Activated naive CD8-positive, alpha-beta T cell (primary cell): ENCODE results near the gene MAGIX.
A peak's percentile ranks its signal among the peaks of the same experiment; 100 is the strongest.
"Not testable (repeated sequence)": the region's sequence is repeated elsewhere in the genome, so short reads cannot be mapped to it uniquely, and the experiment has no call there.

ENCODE experiments used
- H3K27ac Mint-ChIP-seq: one replicate; pipeline ENCODE4 v1.8.0; 2021; ENCODE audit warnings: mixed read lengths
- H3K27me3 Mint-ChIP-seq: one replicate; pipeline ENCODE4 v1.8.0; 2021; ENCODE audit warnings: mixed read lengths
- H3K36me3 Mint-ChIP-seq: one replicate; pipeline ENCODE4 v1.8.0; 2021; ENCODE audit warnings: mixed read lengths
- H3K4me1 Mint-ChIP-seq: one replicate; pipeline ENCODE4 v1.8.0; 2021; ENCODE audit warnings: low read depth, mixed read lengths
- H3K4me3 Mint-ChIP-seq: one replicate; pipeline ENCODE4 v1.8.0; 2021; ENCODE audit warnings: mild to moderate bottlenecking, mixed read lengths
- H3K9me3 Mint-ChIP-seq: one replicate; pipeline ENCODE4 v1.8.0; 2021; ENCODE audit warnings: low read depth, mixed read lengths

MAGIX gene

GRCh38 chrX:49148390-49149100, 14.0 kb upstream of the MAGIX start:
- not testable (repeated sequence) for H3K27me3 Mint-ChIP-seq, H3K4me3 Mint-ChIP-seq, H3K9me3 Mint-ChIP-seq, H3K27ac Mint-ChIP-seq, H3K36me3 Mint-ChIP-seq, H3K4me1 Mint-ChIP-seq

GRCh38 chrX:49149291-49149690, 13.3 kb upstream of the MAGIX start:
- H3K27me3 Mint-ChIP-seq, H3K36me3 Mint-ChIP-seq, H3K4me3 Mint-ChIP-seq, H3K9me3 Mint-ChIP-seq, H3K27ac Mint-ChIP-seq, H3K4me1 Mint-ChIP-seq: not testable (repeated sequence)

- no peaks in the 10 kb centered on the region for H3K9me3 Mint-ChIP-seq
- no peak overlapping the region for H3K27ac Mint-ChIP-seq
- no peaks in the 10 kb centered on the region for H3K27me3 Mint-ChIP-seq
- no peak overlapping the region for H3K4me3 Mint-ChIP-seq
- peaks cover 16% of the 10 kb centered on the region for H3K4me1 Mint-ChIP-seq
- no peaks in the 10 kb centered on the region for H3K36me3 Mint-ChIP-seq
Observed at GRCh38 chrX:49153467-49153866, 9.1 kb upstream of the MAGIX start.

- Mint-ChIP-seq H3K4me1 (peaks cover 16% of the 10 kb centered on the region), H3K27ac (peak overlapping the region; percentile 93), H3K36me3 (no peaks in the 10 kb centered on the region), H3K27me3 (no peaks in the 10 kb centered on the region), H3K9me3 (no peaks in the 10 kb centered on the region), H3K4me3 (peak overlapping the region; percentile 91)
Observed at GRCh38 chrX:49155243-49155899, 7.2 kb upstream of the MAGIX start.

GRCh38 chrX:49155900-49156837, 6.4 kb upstream of the MAGIX start:
- Mint-ChIP-seq H3K9me3 (no peaks in the 10 kb centered on the region), H3K4me1 (peaks cover 16% of the 10 kb centered on the region), H3K27ac (peak overlapping the region; percentile 93), H3K27me3 (no peaks in the 10 kb centered on the region), H3K36me3 (no peaks in the 10 kb centered on the region), H3K4me3 (peak overlapping the region; percentile 91)

- no peaks in the 10 kb centered on the region for H3K27me3 Mint-ChIP-seq
- no peak overlapping the region for H3K27ac Mint-ChIP-seq
- peaks cover 16% of the 10 kb centered on the region for H3K4me1 Mint-ChIP-seq
- no peaks in the 10 kb centered on the region for H3K9me3 Mint-ChIP-seq
- peak overlapping the region; percentile 17 for H3K4me3 Mint-ChIP-seq
- H3K36me3 Mint-ChIP-seq, result no peaks in the 10 kb centered on the region
Observed at GRCh38 chrX:49157194-49157593, 5.4 kb upstream of the MAGIX start.

GRCh38 chrX:49160908-49161307, 1.6 kb upstream of the MAGIX start:
- Mint-ChIP-seq H3K9me3 (no peaks in the 10 kb centered on the region), H3K27me3 (no peaks in the 10 kb centered on the region), H3K4me1 (peaks cover 14% of the 10 kb centered on the region), H3K27ac (no peak overlapping the region), H3K36me3 (no peaks in the 10 kb centered on the region), H3K4me3 (no peak overlapping the region)

GRCh38 chrX:49161632-49162031, 926 bp upstream of the MAGIX start:
- Mint-ChIP-seq H3K27me3 (no peaks in the 10 kb centered on the region), H3K27ac (no peak overlapping the region), H3K36me3 (no peaks in the 10 kb centered on the region), H3K4me3 (no peak overlapping the region), H3K9me3 (no peaks in the 10 kb centered on the region), H3K4me1 (peaks cover 14% of the 10 kb centered on the region)

GRCh38 chrX:49163555-49164419, 1.2 kb downstream of the MAGIX start:
- Mint-ChIP-seq H3K27me3 (no peaks in the 10 kb centered on the region), H3K27ac (peak overlapping the region; percentile 92), H3K9me3 (no peaks in the 10 kb centered on the region), H3K4me3 (peak overlapping the region; percentile 85), H3K4me1 (peaks cover 28% of the 10 kb centered on the region), H3K36me3 (no peaks in the 10 kb centered on the region)

GRCh38 chrX:49164589-49165360, 2.2 kb downstream of the MAGIX start:
- Mint-ChIP-seq H3K27me3 (no peaks in the 10 kb centered on the region), H3K4me3 (peak overlapping the region; percentile 85), H3K4me1 (peaks cover 30% of the 10 kb centered on the region), H3K9me3 (no peaks in the 10 kb centered on the region), H3K36me3 (no peaks in the 10 kb centered on the region), H3K27ac (peak overlapping the region; percentile 92)

GRCh38 chrX:49165901-49166881, 3.6 kb downstream of the MAGIX start:
- H3K4me3 Mint-ChIP-seq, result peak overlapping the region; percentile 90
- H3K9me3 Mint-ChIP-seq, result no peaks in the 10 kb centered on the region
- H3K27me3 Mint-ChIP-seq, result no peaks in the 10 kb centered on the region
- no peaks in the 10 kb centered on the region for H3K36me3 Mint-ChIP-seq
- peak overlapping the region; percentile 95 for H3K27ac Mint-ChIP-seq
- peaks cover 30% of the 10 kb centered on the region for H3K4me1 Mint-ChIP-seq

GRCh38 chrX:49166914-49167739, 4.6 kb downstream of the MAGIX start:
- peaks cover 30% of the 10 kb centered on the region for H3K4me1 Mint-ChIP-seq
- no peaks in the 10 kb centered on the region for H3K27me3 Mint-ChIP-seq
- H3K9me3 Mint-ChIP-seq, result no peaks in the 10 kb centered on the region
- no peaks in the 10 kb centered on the region for H3K36me3 Mint-ChIP-seq
- peak overlapping the region; percentile 90 for H3K4me3 Mint-ChIP-seq
- peak overlapping the region; percentile 95 for H3K27ac Mint-ChIP-seq
